Measurements from ENCODE around the gene ZSCAN4. TPM values are rescaled to one million over a fixed set of nuclear protein-coding genes. Genes with fewer than 3 reads are reported as not detected.

Gene ZSCAN4
- total RNA-seq, result under 1 TPM in 1 of 2 donors, not detected in 1; 0.24 TPM

DNA sequence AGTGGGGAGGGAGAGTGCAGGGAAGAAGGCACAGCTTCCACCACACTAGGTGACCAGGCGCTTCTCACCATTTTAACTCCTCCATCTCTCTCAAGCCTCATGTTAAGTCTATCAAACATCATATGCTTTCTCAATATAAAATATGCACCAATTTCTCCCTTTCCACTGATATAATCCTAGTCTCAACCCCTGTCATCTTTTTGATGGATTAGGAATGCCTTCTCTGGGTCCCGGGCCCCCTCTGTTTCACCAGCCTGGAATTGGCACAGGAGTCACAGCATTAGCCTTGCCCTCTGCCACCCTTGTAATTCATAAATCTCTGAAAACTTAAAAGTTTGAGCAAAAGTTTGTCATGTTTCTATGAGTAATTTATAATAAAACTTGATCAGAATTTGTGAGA is at the start of gene ZSCAN4:
ZSCAN4 (plus strand) TSS at position 301 of the 400 bp plus-strand sequence. CDS start 7,211 bp downstream, outside the sequence.
- H3K27ac ChIP-seq, result no peak within 1 kb of the TSS

GRCh38 chr19:57620673-57621348 is 47.9 kb upstream of the ZSCAN4 start:
- no peaks in the 10 kb centered on the region for H3K4me1 ChIP-seq
- no peak for TF ChIP-seq CTCF (IDR thresholded peaks at IDR 0.05)
- DNase-seq (ENCODE audit: low spot score), result no peak
- no peak overlapping the region for H3K27ac ChIP-seq
- peaks cover 73% of the 10 kb centered on the region for H3K36me3 ChIP-seq
- no peak overlapping the region for H3K4me3 ChIP-seq
- H3K27me3 ChIP-seq, result no peaks in the 10 kb centered on the region
- H3K9me3 ChIP-seq, result peaks cover 56 to 98% of the 10 kb centered on the region in 2 donors

More for the DNA sequence above, at the start of gene ZSCAN4:
- Histone ChIP-seq H3K9me3 (no peaks in the 10 kb centered on the region), H3K36me3 (no peaks in the 10 kb centered on the region), H3K27me3 (no peaks in the 10 kb centered on the region), H3K4me3 (no peak within 1 kb of the TSS), H3K4me1 (peaks cover 0 to 8% of the 10 kb centered on the region in 2 donors)
- no peak for TF ChIP-seq CTCF (IDR thresholded peaks at IDR 0.05)
- no peak for DNase-seq (ENCODE audit: low spot score)

GRCh38 chr19:57623091-57623490 is 45.6 kb upstream of the ZSCAN4 start:
- no peak overlapping the region for H3K27ac ChIP-seq
- no peak for TF ChIP-seq CTCF (IDR thresholded peaks at IDR 0.05)
- H3K4me1 ChIP-seq, result no peaks in the 10 kb centered on the region
- no peaks in the 10 kb centered on the region for H3K27me3 ChIP-seq
- DNase-seq (ENCODE audit: low spot score), result no peak
- peaks cover 50% of the 10 kb centered on the region for H3K36me3 ChIP-seq
- peaks cover 42 to 79% of the 10 kb centered on the region in 2 donors for H3K9me3 ChIP-seq
- H3K4me3 ChIP-seq, result no peak overlapping the region

DNA sequence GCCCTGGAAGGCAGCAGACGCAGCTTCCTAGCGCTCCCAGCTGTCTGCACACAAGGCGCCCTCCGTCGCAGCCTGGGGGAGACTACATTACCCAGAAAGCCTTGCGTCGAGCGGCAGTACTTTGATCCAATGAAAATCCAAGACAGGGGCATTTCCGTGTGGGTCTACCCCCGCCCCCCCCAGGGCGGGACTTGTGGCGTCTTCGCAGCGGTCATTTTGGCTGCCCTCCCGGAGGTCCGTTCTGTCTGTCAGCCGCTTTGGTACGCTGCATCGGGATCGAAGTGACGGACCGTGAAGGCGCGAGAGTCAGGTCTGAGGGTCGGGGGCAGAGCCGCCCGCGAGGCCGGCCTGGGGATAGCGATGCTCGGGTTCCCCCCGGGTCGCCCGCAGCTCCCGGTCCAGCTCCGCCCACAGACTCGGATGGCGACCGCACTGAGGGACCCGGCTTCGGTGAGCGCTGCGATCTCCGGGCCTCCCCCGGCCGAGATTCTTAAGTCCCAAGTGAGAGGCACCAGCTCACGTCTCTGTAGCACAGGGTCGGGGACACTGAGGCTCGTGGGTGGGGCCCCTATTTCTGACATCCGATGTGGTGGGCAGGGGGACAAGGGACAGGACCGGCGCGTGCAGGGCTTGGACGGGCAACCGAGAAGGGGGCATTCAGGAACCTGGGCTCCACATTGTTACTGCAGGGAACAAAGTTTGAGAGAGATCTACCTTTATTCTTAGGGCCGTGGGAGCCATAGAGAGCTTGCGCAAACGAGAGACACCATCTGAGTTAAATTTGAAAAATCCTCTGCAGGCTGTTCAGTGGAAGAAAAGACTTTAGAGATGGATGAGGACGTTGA is 35.5 kb upstream of the ZSCAN4 start, which contains the start of gene ZNF211:
ZNF211 (plus strand) TSS at position 182 of the 845 bp plus-strand sequence; CDS start at position 361, 179 bp downstream.
- peak within 1 kb of the TSS; percentile 80 to 89 for H3K4me3 ChIP-seq
- peaks cover 0 to 29% of the 10 kb centered on the region in 2 donors for H3K9me3 ChIP-seq
- H3K27ac ChIP-seq, result peak within 1 kb of the TSS; percentile 83 to 87
- TF ChIP-seq CTCF (IDR thresholded peaks at IDR 0.05), result peak in 1 of 2 donors; percentile 31
- H3K36me3 ChIP-seq, result peaks cover 46% of the 10 kb centered on the region
- DNase-seq (ENCODE audit: low spot score), result peak; percentile 95
- H3K4me1 ChIP-seq, result peaks cover 0 to 20% of the 10 kb centered on the region in 2 donors
- H3K27me3 ChIP-seq, result no peaks in the 10 kb centered on the region

DNA sequence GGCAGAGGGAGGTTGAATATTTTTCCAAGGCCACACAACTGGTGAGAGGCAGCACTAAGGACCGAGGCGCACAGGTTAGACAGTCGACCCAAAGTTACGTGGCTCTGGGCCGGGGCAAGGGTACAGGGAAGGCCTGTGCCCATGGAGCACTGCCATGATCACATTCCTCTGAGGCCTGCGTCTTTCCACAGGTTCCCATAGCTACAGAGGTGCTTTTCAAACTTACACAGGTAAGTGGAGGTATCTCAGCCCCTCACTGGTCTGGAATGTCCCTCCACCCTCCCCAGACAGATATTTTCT is 35.0 kb upstream of the ZSCAN4 start:
- H3K27me3 ChIP-seq, result no peaks in the 10 kb centered on the region
- TF ChIP-seq CTCF (IDR thresholded peaks at IDR 0.05), result no peak
- peak overlapping the region; percentile 83 to 87 for H3K27ac ChIP-seq
- peaks cover 0 to 20% of the 10 kb centered on the region in 2 donors for H3K4me1 ChIP-seq
- H3K36me3 ChIP-seq, result peaks cover 49% of the 10 kb centered on the region
- peaks cover 0 to 34% of the 10 kb centered on the region in 2 donors for H3K9me3 ChIP-seq
- no peak for DNase-seq (ENCODE audit: low spot score)
- peak overlapping the region; percentile 80 to 89 for H3K4me3 ChIP-seq

Measured in right atrium auricular region (tissue), 2 donors.